Measurements from ENCODE around the gene SLC9A3. TPM values are rescaled to one million over a fixed set of nuclear protein-coding genes. Genes with fewer than 3 reads are reported as not detected.

SLC9A3 gene
- total RNA-seq, 1 donor from 2014 or later: 1.6 TPM

DNA sequence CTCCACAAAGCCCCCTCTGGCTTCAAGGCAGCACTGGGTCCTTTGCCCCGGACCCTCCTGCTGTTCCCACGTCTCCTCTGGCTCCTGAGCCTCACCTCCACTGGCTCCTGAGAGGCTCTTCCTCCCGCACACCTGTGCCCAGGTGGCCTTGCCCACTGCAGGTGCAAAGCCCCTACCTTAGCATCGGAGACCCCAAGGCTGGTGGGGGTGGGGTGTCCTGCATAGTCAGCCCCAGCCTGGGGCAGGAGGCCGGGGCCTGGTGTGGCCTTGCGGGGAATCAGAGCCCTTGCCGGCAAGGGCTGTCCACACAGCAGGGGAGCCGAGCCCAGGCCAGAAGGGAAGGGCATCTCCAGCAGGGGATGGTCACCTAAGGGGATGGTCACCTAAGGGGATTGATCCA, 46.6 kb upstream of the SLC9A3 start:
- peaks cover 4% of the 10 kb centered on the region for H3K27me3 ChIP-seq (ENCODE audit: control insufficient read depth, insufficient read depth, low read length)
- DNase-seq (ENCODE audit: low read depth) (no peak), FAIRE-seq (no peak)
- H3K4me3 ChIP-seq (ENCODE audit: low read depth, low read length): no peak overlapping the region
- no peaks in the 10 kb centered on the region for H3K36me3 ChIP-seq (ENCODE audit: control insufficient read depth, insufficient read depth, low read length)
- TF ChIP-seq, protein P1, sequence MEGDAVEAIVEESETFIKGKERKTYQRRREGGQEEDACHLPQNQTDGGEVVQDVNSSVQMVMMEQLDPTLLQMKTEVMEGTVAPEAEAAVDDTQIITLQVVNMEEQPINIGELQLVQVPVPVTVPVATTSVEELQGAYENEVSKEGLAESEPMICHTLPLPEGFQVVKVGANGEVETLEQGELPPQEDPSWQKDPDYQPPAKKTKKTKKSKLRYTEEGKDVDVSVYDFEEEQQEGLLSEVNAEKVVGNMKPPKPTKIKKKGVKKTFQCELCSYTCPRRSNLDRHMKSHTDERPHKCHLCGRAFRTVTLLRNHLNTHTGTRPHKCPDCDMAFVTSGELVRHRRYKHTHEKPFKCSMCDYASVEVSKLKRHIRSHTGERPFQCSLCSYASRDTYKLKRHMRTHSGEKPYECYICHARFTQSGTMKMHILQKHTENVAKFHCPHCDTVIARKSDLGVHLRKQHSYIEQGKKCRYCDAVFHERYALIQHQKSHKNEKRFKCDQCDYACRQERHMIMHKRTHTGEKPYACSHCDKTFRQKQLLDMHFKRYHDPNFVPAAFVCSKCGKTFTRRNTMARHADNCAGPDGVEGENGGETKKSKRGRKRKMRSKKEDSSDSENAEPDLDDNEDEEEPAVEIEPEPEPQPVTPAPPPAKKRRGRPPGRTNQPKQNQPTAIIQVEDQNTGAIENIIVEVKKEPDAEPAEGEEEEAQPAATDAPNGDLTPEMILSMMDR (IDR thresholded peaks at IDR 0.05; ENCODE audit: insufficient read depth, low read length, severe bottlenecking): no peak

DNA sequence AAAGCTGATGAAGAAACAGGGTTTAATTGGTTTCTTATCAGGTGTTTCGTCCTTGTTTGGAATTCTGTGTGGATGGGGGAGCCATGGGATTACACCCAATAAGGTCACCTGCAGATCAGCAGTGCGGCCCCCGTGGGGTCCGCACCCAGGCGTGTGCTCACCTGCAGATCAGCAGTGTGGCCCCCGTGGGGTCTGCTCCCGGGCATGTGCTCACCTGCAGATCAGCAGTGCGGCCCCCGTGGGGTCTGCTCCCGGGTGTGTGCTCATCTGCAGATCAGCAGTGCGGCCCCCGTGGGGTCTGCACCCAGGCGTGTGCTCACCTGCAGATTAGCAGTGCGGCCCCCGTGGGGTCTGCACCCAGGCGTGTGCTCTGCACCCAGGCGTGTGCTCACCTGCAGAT, 46.2 kb upstream of the SLC9A3 start:
- TF ChIP-seq, protein P1 (IDR thresholded peaks at IDR 0.05; ENCODE audit: insufficient read depth, low read length, severe bottlenecking): no peak
- H3K36me3 ChIP-seq (ENCODE audit: control insufficient read depth, insufficient read depth, low read length): no peaks in the 10 kb centered on the region
- FAIRE-seq (no peak), DNase-seq (ENCODE audit: low read depth) (no peak)
- H3K27me3 ChIP-seq (ENCODE audit: control insufficient read depth, insufficient read depth, low read length): peaks cover 4% of the 10 kb centered on the region
- H3K4me3 ChIP-seq (ENCODE audit: low read depth, low read length): no peak overlapping the region

DNA sequence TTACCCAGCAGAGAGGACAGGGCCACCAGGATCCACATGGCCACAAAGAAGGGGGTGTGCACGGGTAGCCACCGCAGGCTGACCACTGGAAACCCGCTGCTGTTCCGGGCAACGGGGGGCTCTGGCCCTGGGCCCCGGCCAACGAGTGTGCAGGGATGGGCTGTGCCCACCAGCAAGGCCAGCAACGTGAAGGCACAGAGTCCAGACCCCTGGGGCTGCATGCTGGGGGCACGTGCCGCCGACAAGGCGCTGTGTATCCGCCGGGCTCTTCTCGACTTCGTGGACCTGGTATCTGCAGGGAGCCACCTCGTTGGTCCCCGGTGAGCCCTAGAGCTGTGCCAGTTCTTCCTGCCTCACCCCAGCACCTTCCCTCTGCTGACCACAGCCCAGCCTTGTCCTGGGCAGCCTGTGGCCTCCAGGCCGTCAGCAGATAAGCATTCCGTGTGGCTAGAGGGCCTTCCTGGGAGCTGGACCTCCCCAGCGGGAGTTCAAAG, 45.7 kb upstream of the SLC9A3 start:
- DNase-seq (ENCODE audit: low read depth): no peak
- H3K27me3 ChIP-seq (ENCODE audit: control insufficient read depth, insufficient read depth, low read length): peaks cover 4% of the 10 kb centered on the region
- TF ChIP-seq, protein P1 (IDR thresholded peaks at IDR 0.05; ENCODE audit: insufficient read depth, low read length, severe bottlenecking): no peak

DNA sequence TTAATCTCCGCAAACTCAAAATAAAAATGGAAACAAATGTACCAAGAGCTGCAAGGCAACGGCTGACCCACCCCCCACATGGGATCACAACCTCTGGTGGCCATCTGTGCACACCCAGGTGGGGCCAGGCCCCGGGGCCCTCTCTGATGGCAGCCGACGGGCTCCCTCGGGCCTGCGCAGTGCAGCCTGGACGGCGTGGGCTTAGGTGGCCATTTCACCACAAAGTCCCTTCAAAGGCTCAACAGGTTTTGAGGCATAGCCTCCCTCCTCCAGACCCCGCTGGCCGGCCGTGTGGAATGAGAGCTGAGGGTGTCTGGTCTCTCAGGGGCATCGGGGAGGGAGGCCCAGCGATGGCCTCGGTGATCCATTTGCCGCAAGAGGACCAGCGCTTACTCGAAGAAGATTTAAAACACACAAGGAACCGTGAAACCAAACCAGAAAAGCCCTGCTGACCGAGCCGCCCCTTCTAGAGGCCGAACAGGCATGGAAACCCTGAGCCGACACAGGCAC, 45.2 kb upstream of the SLC9A3 start:
- DNase-seq (ENCODE audit: low read depth) (no peak), FAIRE-seq (no peak)
- TF ChIP-seq, protein P1 (IDR thresholded peaks at IDR 0.05; ENCODE audit: insufficient read depth, low read length, severe bottlenecking): no peak
- no peaks in the 10 kb centered on the region for H3K36me3 ChIP-seq (ENCODE audit: control insufficient read depth, insufficient read depth, low read length)
- H3K4me3 ChIP-seq (ENCODE audit: low read depth, low read length): no peak overlapping the region
- H3K27me3 ChIP-seq (ENCODE audit: control insufficient read depth, insufficient read depth, low read length): peaks cover 4% of the 10 kb centered on the region

More for the DNA sequence above, 45.7 kb upstream of the SLC9A3 start:
- Histone ChIP-seq H3K4me3 (ENCODE audit: low read depth, low read length) (no peak overlapping the region), H3K36me3 (ENCODE audit: control insufficient read depth, insufficient read depth, low read length) (no peaks in the 10 kb centered on the region)
- FAIRE-seq: no peak

DNA sequence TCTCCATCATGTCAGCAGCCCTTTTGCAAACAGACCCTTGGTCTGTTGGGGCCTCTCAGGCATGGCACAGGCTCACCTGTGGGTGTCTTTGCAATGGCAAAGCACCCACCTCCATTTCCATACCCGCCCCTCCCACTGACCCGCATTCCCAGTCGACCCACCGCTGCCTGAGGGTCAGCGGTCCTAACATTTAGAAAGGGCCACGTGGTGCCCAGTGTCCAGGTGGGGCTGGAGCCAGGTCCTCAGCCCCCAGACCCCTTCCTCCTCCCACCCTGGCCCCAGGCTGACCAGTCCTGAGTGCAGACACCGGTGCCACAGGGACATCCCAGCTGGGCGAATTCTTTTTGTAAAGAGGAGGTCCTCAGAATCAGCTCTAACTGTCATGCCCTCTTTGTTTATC, 44.6 kb upstream of the SLC9A3 start:
- Histone ChIP-seq H3K36me3 (ENCODE audit: control insufficient read depth, insufficient read depth, low read length) (no peaks in the 10 kb centered on the region), H3K27me3 (ENCODE audit: control insufficient read depth, insufficient read depth, low read length) (peaks cover 4% of the 10 kb centered on the region), H3K4me3 (ENCODE audit: low read depth, low read length) (no peak overlapping the region)
- no peak for FAIRE-seq
- DNase-seq (ENCODE audit: low read depth): no peak
- TF ChIP-seq, protein P1 (IDR thresholded peaks at IDR 0.05; ENCODE audit: insufficient read depth, low read length, severe bottlenecking): no peak
